Activated T-cell treated with anti-CD3 and anti-CD28 coated beads, Interleukin-2, amount 50 U/mL, for 4 hours (primary cell): ENCODE results near the gene RBM43. TPM values are rescaled to one million over a fixed set of nuclear protein-coding genes. Genes with fewer than 3 reads are reported as not detected.

Experiments
- ATAC-seq, 2 donors: fragments of 200-7000 bp; cut with Tn5 transposase; one replicate each; pipeline ENCODE4 v1.10.0; 2021
- DNase-seq: peaks from one replicate; pipeline ENCODE4 v3.0.0-alpha.2; 2020
- H3K27me3 Mint-ChIP-seq: one replicate; pipeline ENCODE4 v1.8.0; 2021; ENCODE audit warnings: low read depth, mixed read lengths
- H3K36me3 Mint-ChIP-seq: one replicate; pipeline ENCODE4 v1.8.0; 2022; ENCODE audit warnings: mixed read lengths; ENCODE audit not compliant: insufficient read depth
- H3K4me1 Mint-ChIP-seq: one replicate; pipeline ENCODE4 v1.8.0; 2021; ENCODE audit warnings: low read depth, mixed read lengths
- H3K4me3 Mint-ChIP-seq: one replicate; pipeline ENCODE4 v1.8.0; 2021; ENCODE audit warnings: mild to moderate bottlenecking, moderate library complexity, mixed read lengths
- H3K9me3 Mint-ChIP-seq: one replicate; pipeline ENCODE4 v1.8.0; 2021; ENCODE audit warnings: mixed read lengths
- total RNA-seq, 3 donors: library from RNA; stranded (reverse); gene quantifications; one replicate each; pipeline ENCODE4 v1.2.1, GENCODE V29; 2021

RBM43 gene
- total RNA-seq, 3 donors from 2014 or later: 0.73 to 1.4 (median 0.76) TPM

DNA sequence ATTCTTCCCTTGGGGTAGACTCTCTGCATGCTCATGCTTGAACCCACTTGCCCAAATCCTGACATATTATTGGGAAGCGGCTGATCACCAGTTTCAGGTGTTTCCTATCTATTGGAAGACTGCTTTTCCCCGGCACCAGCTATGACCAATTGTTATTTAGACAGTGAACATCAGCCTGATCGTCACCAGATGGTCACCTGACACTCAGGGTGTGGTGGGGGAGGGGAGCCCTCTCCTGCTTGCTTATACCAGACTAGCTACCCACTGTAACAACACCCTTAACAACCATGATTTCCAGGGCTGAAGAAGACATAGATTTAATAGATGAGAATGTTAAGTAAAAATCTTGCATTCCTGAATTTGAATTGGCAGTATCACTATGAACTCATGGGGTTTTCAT is 44.3 kb downstream of the RBM43 start:
- Mint-ChIP-seq H3K36me3 (no peaks in the 10 kb centered on the region), H3K27me3 (peaks cover 4% of the 10 kb centered on the region), H3K9me3 (no peaks in the 10 kb centered on the region), H3K4me1 (no peaks in the 10 kb centered on the region), H3K4me3 (no peak overlapping the region)
- ATAC-seq: no peak
- DNase-seq: no peak

DNA sequence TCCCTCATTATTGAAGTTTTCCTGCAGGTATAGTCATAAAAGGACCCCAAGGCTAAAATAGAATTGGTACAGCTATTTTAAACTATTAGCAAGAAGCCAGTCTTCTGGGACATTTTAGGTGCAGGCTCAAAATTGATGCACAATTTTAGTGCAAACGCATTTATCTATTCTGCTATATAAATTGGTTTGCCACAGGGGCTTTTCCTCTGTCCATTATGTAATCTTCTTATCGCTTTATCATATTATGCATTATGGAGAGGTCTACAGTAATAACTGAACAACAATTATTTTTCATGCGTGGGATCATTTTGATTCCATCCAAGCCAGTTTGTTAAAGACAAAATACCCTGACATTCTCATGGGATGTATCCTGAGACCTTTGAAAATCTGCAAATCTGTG is 54.6 kb downstream of the RBM43 start:
- no peak for ATAC-seq
- Mint-ChIP-seq H3K9me3 (no peaks in the 10 kb centered on the region), H3K36me3 (no peaks in the 10 kb centered on the region), H3K4me1 (no peaks in the 10 kb centered on the region), H3K27me3 (peaks cover 3% of the 10 kb centered on the region), H3K4me3 (no peak overlapping the region)
- DNase-seq: no peak

DNA sequence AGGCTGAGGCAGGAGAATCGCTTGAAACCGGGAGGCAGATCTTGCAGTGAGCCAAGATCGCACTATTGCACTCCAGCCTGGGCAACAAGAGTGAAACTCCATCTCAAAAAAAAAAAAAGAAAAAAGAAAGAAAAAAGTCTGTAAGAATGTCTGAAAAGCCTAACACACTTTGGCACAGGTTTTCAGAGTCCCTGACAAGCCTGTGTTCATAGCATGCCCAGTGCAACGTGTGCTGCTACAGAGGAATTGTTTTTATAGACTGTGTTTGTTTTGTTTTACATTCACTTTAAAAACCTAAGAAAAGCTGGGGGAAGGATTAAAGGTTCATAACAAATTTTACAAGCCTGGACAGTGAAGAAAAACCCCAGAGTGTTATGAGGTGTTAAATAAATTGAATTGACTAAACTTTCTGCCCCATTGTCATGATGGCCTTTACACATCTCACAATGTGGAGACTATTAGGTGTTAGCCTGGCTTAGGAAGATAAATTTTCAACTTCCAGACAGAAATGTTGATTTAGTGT is 55.2 kb downstream of the RBM43 start:
- ATAC-seq (no peak), DNase-seq (no peak)
- Mint-ChIP-seq H3K9me3 (no peaks in the 10 kb centered on the region), H3K27me3 (peaks cover 3% of the 10 kb centered on the region), H3K36me3 (no peaks in the 10 kb centered on the region), H3K4me3 (no peak overlapping the region), H3K4me1 (no peaks in the 10 kb centered on the region)

DNA sequence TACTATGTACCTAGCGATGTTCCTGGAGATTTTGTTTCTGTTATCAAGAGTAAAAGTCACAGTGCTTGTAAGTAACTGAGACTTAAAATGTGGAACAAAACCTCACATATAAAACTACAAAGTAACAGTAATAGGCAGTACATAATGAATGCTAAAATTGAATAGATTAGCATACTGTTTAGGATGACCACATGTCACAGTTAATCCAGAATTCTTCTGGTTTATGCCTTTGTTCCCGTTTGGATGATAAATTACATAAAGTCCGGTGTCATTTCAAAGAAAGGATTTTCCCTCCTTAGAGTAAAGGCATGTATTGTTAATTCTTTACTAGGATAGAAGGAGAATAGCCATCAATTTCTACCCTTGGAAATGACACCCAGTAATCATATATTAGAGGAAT is 56.1 kb downstream of the RBM43 start:
- Mint-ChIP-seq H3K27me3 (peaks cover 3% of the 10 kb centered on the region), H3K4me3 (no peak overlapping the region), H3K4me1 (peaks cover 2% of the 10 kb centered on the region), H3K36me3 (no peaks in the 10 kb centered on the region), H3K9me3 (no peaks in the 10 kb centered on the region)
- ATAC-seq (no peak), DNase-seq (no peak)

DNA sequence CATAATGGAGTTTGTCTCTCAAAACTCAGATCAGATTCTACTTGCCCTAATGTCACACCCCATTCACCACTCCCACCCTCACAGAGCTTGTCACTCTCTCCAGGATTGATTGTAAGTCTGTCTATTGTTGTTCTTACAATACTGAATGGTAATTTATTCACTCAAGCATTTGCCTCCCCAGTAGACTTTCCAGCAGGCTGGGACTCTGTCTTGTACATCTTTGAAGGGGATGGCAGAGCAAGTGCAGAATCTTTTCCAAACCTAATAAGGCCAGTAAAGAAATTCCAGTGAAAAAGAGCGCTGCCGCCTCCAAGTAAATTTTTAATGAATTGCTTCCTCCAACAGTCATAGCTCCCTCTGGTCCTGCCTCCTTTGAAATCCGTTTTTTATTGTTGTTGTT is 56.9 kb downstream of the RBM43 start:
- ATAC-seq (no peak), DNase-seq (no peak)
- Mint-ChIP-seq H3K4me3 (no peak overlapping the region), H3K36me3 (no peaks in the 10 kb centered on the region), H3K4me1 (peaks cover 3% of the 10 kb centered on the region), H3K27me3 (peaks cover under 1% of the 10 kb centered on the region), H3K9me3 (no peaks in the 10 kb centered on the region)

DNA sequence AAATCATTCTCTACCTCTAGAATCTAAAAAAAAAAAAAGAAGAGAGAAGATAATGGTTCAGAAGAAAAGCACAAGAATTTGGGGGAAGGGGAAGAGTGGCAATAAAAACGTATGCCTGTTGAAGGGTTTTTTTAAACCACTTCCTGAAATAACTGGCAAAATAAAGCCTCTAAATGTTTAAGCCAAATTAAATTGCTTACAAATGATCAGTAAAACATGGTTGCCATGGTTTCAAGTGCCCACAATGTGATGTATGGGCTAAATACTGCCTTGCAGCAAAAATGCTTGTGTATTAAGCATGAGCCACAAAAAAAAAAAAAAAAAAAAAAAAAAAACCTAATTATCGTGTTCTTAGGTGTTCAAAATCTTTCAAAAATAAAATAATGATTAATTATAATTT is 60.8 kb downstream of the RBM43 start:
- Mint-ChIP-seq H3K4me1 (peaks cover 3% of the 10 kb centered on the region), H3K9me3 (no peaks in the 10 kb centered on the region), H3K36me3 (no peaks in the 10 kb centered on the region), H3K4me3 (no peak overlapping the region), H3K27me3 (peaks cover 8% of the 10 kb centered on the region)
- ATAC-seq (no peak), DNase-seq (no peak)

DNA sequence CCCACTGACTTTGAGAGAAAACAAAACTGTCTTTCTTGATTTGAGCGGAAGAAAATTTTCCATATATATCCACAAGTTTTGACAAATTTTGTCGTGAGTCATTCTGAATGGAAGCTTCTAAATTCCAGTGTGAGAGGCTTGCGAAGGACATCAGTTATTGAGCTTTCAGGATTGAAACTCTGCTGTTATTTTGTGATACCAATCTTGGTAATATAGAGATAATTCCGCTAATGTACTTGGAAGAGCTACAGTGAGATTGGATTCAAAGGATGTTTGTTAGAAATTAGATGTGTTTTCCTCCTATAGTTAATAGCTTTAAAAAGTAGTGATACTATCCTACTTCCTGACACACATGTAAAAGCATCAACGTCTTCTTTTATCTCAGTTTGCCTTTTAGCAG is 61.4 kb downstream of the RBM43 start:
- no peak for ATAC-seq
- Mint-ChIP-seq H3K36me3 (no peaks in the 10 kb centered on the region), H3K27me3 (peaks cover 10% of the 10 kb centered on the region), H3K4me1 (peaks cover 3% of the 10 kb centered on the region), H3K4me3 (no peak overlapping the region), H3K9me3 (no peaks in the 10 kb centered on the region)
- DNase-seq: no peak

DNA sequence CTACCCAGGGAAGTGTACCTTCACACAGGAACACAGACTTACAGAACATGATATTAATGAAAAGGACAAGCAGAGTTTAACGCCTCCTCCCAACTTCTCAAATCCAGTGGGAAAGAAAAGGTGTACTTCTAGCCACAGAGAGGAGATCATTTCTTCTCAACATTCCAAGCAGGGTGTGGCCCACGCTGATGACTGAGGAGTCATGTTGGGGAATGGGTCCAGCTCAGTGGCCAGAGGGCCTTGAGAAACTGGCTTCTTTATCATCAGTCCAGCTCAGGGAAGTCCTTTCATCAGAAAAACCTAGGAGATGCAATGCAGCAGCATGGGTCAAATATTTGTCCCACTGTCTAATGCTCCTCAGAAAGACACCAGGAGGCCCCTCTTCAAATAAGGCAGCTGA is 63.0 kb downstream of the RBM43 start:
- ATAC-seq: no peak

More for the DNA sequence above, 63.0 kb downstream of the RBM43 start:
- Mint-ChIP-seq H3K27me3 (peaks cover 10% of the 10 kb centered on the region), H3K9me3 (no peaks in the 10 kb centered on the region), H3K4me1 (peaks cover 3% of the 10 kb centered on the region), H3K4me3 (no peak overlapping the region), H3K36me3 (no peaks in the 10 kb centered on the region)
- DNase-seq: no peak

Other genes with a start within 250 kb of the RBM43 start
- 10 to 100 TPM; 22.4 to 26.2 (median 22.4) TPM for gene NMI, start 27.8 kb upstream of the RBM43 start, total RNA-seq
- gene TNFAIP6, start 95.7 kb upstream of the RBM43 start, total RNA-seq: not detected
- gene RIF1, start 148.0 kb upstream of the RBM43 start, total RNA-seq: 10 to 100 TPM; 63.6 to 68.9 (median 64.1) TPM